Panc1 (cell line): ENCODE results near the gene SLC25A10.

Experiments used
- POLR2AphosphoS5 ChIP-seq: IDR thresholded peaks from 2 replicates; pipeline ENCODE4 v1.6.1; 2012; ENCODE audit warnings: mild to moderate bottlenecking, low read depth, low read length, moderate library complexity
- TF ChIP-seq, protein P1 (sequence below): fragments of 450-650 bp; IDR thresholded peaks from 2 replicates; pipeline ENCODE4 v1.5.1; 2017; ENCODE audit warnings: mild to moderate bottlenecking
- TF ChIP-seq, protein P2 (sequence below), 2 experiments: IDR thresholded peaks; 2 replicates each; pipeline ENCODE4 v1.6.1; 2011 to 2012; ENCODE audit warnings: low read depth in 2 of 2, control low read depth in 1 of 2, low read length in 1 of 2, mild to moderate bottlenecking in 1 of 2, moderate library complexity in 1 of 2; ENCODE audit not compliant: insufficient read depth in 1 of 2

DNA sequence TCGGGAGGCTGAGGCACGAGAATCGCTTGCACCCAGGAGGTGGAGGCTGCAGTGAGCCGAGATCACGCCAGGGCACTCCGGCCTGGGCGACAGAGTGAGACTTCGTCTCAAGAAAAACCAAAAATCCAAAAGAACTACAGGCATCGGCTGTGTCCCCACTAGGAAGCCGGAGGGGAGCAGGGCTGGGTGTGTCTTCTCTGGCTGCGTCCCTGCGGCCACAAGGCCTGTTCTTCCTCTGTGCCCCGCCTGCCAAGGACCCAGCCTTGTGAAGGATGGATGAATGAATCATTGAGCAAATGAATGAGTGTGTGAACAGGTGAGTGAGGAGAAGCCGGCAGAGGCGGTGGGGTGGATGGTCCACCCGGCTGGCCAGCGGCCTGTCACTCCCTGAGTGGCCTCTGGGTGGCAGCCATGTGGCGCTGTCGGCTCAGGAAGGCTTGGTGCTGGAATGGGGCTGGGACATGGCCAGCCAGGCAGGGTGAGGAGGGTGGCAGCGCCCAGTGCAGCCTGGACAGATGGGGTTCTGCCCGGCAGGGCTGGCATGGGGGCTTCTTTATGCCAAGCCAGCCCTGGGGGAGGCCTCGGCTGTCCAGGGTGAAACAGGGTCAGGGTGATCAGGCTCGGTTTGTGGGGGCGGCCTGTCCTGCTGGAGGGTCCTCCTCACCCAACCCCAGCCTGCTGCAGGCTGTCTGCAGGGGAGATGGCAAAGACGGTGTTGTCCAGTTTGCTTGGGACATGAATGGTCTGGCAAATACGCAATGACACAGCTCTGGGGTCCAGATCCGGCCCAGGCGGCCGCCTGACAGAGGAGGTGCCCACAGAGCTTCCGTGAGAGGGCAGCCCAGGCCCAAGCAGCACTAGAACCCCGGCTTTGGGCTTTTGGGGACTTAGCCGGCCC, 21.7 kb downstream of the SLC25A10 start:
- no peak for TF ChIP-seq POLR2AphosphoS5
- TF ChIP-seq, protein P1, sequence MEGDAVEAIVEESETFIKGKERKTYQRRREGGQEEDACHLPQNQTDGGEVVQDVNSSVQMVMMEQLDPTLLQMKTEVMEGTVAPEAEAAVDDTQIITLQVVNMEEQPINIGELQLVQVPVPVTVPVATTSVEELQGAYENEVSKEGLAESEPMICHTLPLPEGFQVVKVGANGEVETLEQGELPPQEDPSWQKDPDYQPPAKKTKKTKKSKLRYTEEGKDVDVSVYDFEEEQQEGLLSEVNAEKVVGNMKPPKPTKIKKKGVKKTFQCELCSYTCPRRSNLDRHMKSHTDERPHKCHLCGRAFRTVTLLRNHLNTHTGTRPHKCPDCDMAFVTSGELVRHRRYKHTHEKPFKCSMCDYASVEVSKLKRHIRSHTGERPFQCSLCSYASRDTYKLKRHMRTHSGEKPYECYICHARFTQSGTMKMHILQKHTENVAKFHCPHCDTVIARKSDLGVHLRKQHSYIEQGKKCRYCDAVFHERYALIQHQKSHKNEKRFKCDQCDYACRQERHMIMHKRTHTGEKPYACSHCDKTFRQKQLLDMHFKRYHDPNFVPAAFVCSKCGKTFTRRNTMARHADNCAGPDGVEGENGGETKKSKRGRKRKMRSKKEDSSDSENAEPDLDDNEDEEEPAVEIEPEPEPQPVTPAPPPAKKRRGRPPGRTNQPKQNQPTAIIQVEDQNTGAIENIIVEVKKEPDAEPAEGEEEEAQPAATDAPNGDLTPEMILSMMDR = peak; percentile 98
- TF ChIP-seq, protein P2, sequence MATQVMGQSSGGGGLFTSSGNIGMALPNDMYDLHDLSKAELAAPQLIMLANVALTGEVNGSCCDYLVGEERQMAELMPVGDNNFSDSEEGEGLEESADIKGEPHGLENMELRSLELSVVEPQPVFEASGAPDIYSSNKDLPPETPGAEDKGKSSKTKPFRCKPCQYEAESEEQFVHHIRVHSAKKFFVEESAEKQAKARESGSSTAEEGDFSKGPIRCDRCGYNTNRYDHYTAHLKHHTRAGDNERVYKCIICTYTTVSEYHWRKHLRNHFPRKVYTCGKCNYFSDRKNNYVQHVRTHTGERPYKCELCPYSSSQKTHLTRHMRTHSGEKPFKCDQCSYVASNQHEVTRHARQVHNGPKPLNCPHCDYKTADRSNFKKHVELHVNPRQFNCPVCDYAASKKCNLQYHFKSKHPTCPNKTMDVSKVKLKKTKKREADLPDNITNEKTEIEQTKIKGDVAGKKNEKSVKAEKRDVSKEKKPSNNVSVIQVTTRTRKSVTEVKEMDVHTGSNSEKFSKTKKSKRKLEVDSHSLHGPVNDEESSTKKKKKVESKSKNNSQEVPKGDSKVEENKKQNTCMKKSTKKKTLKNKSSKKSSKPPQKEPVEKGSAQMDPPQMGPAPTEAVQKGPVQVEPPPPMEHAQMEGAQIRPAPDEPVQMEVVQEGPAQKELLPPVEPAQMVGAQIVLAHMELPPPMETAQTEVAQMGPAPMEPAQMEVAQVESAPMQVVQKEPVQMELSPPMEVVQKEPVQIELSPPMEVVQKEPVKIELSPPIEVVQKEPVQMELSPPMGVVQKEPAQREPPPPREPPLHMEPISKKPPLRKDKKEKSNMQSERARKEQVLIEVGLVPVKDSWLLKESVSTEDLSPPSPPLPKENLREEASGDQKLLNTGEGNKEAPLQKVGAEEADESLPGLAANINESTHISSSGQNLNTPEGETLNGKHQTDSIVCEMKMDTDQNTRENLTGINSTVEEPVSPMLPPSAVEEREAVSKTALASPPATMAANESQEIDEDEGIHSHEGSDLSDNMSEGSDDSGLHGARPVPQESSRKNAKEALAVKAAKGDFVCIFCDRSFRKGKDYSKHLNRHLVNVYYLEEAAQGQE (IDR thresholded peaks at IDR 0.05; ENCODE audit: insufficient read depth in 1 of 2, low read depth in 2 of 2, low read length in 1 of 2) = peak in 1 of 2 experiments; percentile 57; a peak in 1 of 4 replicates
